ENCODE results near the gene SEZ6.

Gene SEZ6

GRCh38 chr17:29000973-29001372, 4.9 kb downstream of the SEZ6 start:
- TF ChIP-seq POLR2AphosphoS5 (IDR thresholded peaks at IDR 0.05; ENCODE audit: low read depth, low read length) (no peak), TAF1 (IDR thresholded peaks at IDR 0.05; ENCODE audit: borderline replicate concordance, low read depth, low read length) (no peak), POLR2A (IDR thresholded peaks at IDR 0.05; ENCODE audit: low read depth, low read length) (no peak)

GRCh38 chr17:28999206-28999605, 6.6 kb downstream of the SEZ6 start:
- TF ChIP-seq TAF1 (IDR thresholded peaks at IDR 0.05; ENCODE audit: borderline replicate concordance, low read depth, low read length) (no peak), POLR2A (IDR thresholded peaks at IDR 0.05; ENCODE audit: low read depth, low read length) (no peak), POLR2AphosphoS5 (IDR thresholded peaks at IDR 0.05; ENCODE audit: low read depth, low read length) (no peak)
- FAIRE-seq = no peak
- DNase-seq (ENCODE audit: insufficient read length) = no peak

More at GRCh38 chr17:29000973-29001372, 4.9 kb downstream of the SEZ6 start:
- DNase-seq (ENCODE audit: insufficient read length) (no peak), FAIRE-seq (no peak)

GRCh38 chr17:28997806-28998205, 8.0 kb downstream of the SEZ6 start:
- no peak for FAIRE-seq
- DNase-seq (ENCODE audit: insufficient read length) = no peak
- TF ChIP-seq POLR2AphosphoS5 (IDR thresholded peaks at IDR 0.05; ENCODE audit: low read depth, low read length) = no peak
- TF ChIP-seq POLR2A (IDR thresholded peaks at IDR 0.05; ENCODE audit: low read depth, low read length) = no peak
- no peak for TF ChIP-seq TAF1 (IDR thresholded peaks at IDR 0.05; ENCODE audit: borderline replicate concordance, low read depth, low read length)

- DNase-seq (ENCODE audit: insufficient read length) (no peak), FAIRE-seq (no peak)
- TF ChIP-seq TAF1 (IDR thresholded peaks at IDR 0.05; ENCODE audit: borderline replicate concordance, low read depth, low read length) (no peak), POLR2A (IDR thresholded peaks at IDR 0.05; ENCODE audit: low read depth, low read length) (no peak), POLR2AphosphoS5 (IDR thresholded peaks at IDR 0.05; ENCODE audit: low read depth, low read length) (no peak)
Measured at GRCh38 chr17:28996554-28997096, 9.2 kb downstream of the SEZ6 start.

- TF ChIP-seq POLR2A (IDR thresholded peaks at IDR 0.05; ENCODE audit: low read depth, low read length) = no peak
- no peak for FAIRE-seq
- no peak for DNase-seq (ENCODE audit: insufficient read length)
Measured at GRCh38 chr17:28993645-28994426, 12.0 kb downstream of the SEZ6 start.

GRCh38 chr17:28992625-28993600, 12.9 kb downstream of the SEZ6 start:
- no peak for TF ChIP-seq POLR2A (IDR thresholded peaks at IDR 0.05; ENCODE audit: low read depth, low read length)
- TF ChIP-seq POLR2AphosphoS5 (IDR thresholded peaks at IDR 0.05; ENCODE audit: low read depth, low read length) = no peak
- no peak for TF ChIP-seq TAF1 (IDR thresholded peaks at IDR 0.05; ENCODE audit: borderline replicate concordance, low read depth, low read length)
- DNase-seq (ENCODE audit: insufficient read length) (no peak), FAIRE-seq (no peak)

GRCh38 chr17:28992185-28992584, 13.6 kb downstream of the SEZ6 start:
- TF ChIP-seq POLR2A (IDR thresholded peaks at IDR 0.05; ENCODE audit: low read depth, low read length) (no peak), POLR2AphosphoS5 (IDR thresholded peaks at IDR 0.05; ENCODE audit: low read depth, low read length) (no peak), TAF1 (IDR thresholded peaks at IDR 0.05; ENCODE audit: borderline replicate concordance, low read depth, low read length) (no peak)
- DNase-seq (ENCODE audit: insufficient read length) = no peak
- FAIRE-seq = no peak

GRCh38 chr17:28991779-28992178, 14.1 kb downstream of the SEZ6 start:
- no peak for TF ChIP-seq POLR2AphosphoS5 (IDR thresholded peaks at IDR 0.05; ENCODE audit: low read depth, low read length)
- no peak for TF ChIP-seq POLR2A (IDR thresholded peaks at IDR 0.05; ENCODE audit: low read depth, low read length)
- no peak for TF ChIP-seq TAF1 (IDR thresholded peaks at IDR 0.05; ENCODE audit: borderline replicate concordance, low read depth, low read length)
- FAIRE-seq (no peak), DNase-seq (ENCODE audit: insufficient read length) (no peak)

GRCh38 chr17:28989028-28989427, 16.8 kb downstream of the SEZ6 start:
- FAIRE-seq (no peak), DNase-seq (ENCODE audit: insufficient read length) (no peak)
- TF ChIP-seq POLR2AphosphoS5 (IDR thresholded peaks at IDR 0.05; ENCODE audit: low read depth, low read length) (no peak), POLR2A (IDR thresholded peaks at IDR 0.05; ENCODE audit: low read depth, low read length) (no peak), TAF1 (IDR thresholded peaks at IDR 0.05; ENCODE audit: borderline replicate concordance, low read depth, low read length) (no peak)

GRCh38 chr17:28988475-28988874, 17.4 kb downstream of the SEZ6 start:
- TF ChIP-seq TAF1 (IDR thresholded peaks at IDR 0.05; ENCODE audit: borderline replicate concordance, low read depth, low read length) = no peak
- TF ChIP-seq POLR2AphosphoS5 (IDR thresholded peaks at IDR 0.05; ENCODE audit: low read depth, low read length) = no peak
- no peak for TF ChIP-seq POLR2A (IDR thresholded peaks at IDR 0.05; ENCODE audit: low read depth, low read length)
- DNase-seq (ENCODE audit: insufficient read length) (no peak), FAIRE-seq (no peak)

Measured in GM12892 (cell line).